Measurements from ENCODE around the gene SLC9A3.

DNA sequence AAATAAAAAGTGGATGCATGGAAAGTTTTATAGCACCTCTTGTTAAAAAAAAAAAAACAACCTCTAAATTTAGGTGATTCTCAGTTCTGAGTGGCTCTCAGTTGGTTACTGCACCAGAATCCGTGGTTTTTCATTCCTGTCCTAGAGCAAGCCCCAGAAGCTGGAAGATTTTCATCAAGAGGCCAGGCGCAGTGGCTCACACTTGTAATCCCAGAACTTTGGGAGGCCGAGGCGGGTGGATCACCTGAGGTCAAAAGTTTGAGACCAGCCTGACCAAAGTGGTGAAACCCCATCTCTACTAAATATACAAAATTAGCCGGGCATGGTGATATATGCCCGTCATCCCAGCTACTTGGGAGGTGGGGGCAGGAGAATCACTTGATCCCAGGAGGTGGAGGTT is 27.2 kb upstream of the SLC9A3 start:
- TF ChIP-seq, protein P1, sequence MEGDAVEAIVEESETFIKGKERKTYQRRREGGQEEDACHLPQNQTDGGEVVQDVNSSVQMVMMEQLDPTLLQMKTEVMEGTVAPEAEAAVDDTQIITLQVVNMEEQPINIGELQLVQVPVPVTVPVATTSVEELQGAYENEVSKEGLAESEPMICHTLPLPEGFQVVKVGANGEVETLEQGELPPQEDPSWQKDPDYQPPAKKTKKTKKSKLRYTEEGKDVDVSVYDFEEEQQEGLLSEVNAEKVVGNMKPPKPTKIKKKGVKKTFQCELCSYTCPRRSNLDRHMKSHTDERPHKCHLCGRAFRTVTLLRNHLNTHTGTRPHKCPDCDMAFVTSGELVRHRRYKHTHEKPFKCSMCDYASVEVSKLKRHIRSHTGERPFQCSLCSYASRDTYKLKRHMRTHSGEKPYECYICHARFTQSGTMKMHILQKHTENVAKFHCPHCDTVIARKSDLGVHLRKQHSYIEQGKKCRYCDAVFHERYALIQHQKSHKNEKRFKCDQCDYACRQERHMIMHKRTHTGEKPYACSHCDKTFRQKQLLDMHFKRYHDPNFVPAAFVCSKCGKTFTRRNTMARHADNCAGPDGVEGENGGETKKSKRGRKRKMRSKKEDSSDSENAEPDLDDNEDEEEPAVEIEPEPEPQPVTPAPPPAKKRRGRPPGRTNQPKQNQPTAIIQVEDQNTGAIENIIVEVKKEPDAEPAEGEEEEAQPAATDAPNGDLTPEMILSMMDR (IDR thresholded peaks at IDR 0.05 in 4 of 5, conservative IDR thresholded peaks at IDR 0.05 in 1 of 5): no peak
- TF ChIP-seq POLR2A (IDR thresholded peaks at IDR 0.05): no peak

Data from gastrocnemius medialis (tissue), 4 donors.